ENCODE data around the gene CYP3A7. TPM values are rescaled to one million over a fixed set of nuclear protein-coding genes. Genes with fewer than 3 reads are reported as not detected.

Gene CYP3A7
- total and polyA plus RNA-seq, 9 of the 15 experiments (the other 6 are each of a cell fraction or from before 2014, with no cell fraction given) = 0.20 TPM; not detected in 8

GRCh38 chr7:99764478-99764877 is 29.5 kb upstream of the CYP3A7 start:
- Histone ChIP-seq H3K79me2 (ENCODE audit: control insufficient read depth, insufficient read depth, low read length) (no peaks in the 10 kb centered on the region), H3K4me2 (ENCODE audit: insufficient read depth, low read length) (no peak overlapping the region), H3K27ac (ENCODE audit: extremely low read depth, low read depth, low read length) (no peak overlapping the region), H3K9me3 (replicated peaks; ENCODE audit: control insufficient read depth, insufficient read depth, low read depth, low read length) (no peaks in the 10 kb centered on the region), H3K9ac (ENCODE audit: insufficient read depth in 1 of 2, low read depth in 2 of 2, low read length in 2 of 2) (no peak overlapping the region), H3K4me1 (replicated peaks in 1 of 2; ENCODE audit: control insufficient read depth in 2 of 2, insufficient read depth in 2 of 2, low read length in 2 of 2) (peaks cover 4 to 9% of the 10 kb centered on the region in 2 experiments; a peak in 3 of 5 replicates), H2AFZ (ENCODE audit: low read depth, low read length) (no peak overlapping the region), H3K9me1 (ENCODE audit: control insufficient read depth, insufficient read depth, low read length) (no peaks in the 10 kb centered on the region), H3K27me3 (ENCODE audit: control insufficient read depth in 2 of 2, insufficient read depth in 2 of 2, low read length in 2 of 2) (no peaks in the 10 kb centered on the region), H3K36me3 (ENCODE audit: control insufficient read depth, insufficient read depth, low read length) (no peaks in the 10 kb centered on the region), H3K4me3 (no peak overlapping the region), H4K20me1 (replicated peaks; ENCODE audit: control insufficient read depth, insufficient read depth, low read length) (no peaks in the 10 kb centered on the region)
- 31% methylated on average over 3 of the region's 3 CpGs for WGBS (ENCODE audit: insufficient coverage, low coverage, missing lambda C conversion rate)
- ATAC-seq = no peak
- TF ChIP-seq CXXC5 (CRISPR knock-in tag; IDR thresholded peaks at IDR 0.05) (no peak), BCL6 (CRISPR knock-in tag; IDR thresholded peaks at IDR 0.05) (no peak), RCOR1 (IDR thresholded peaks at IDR 0.05; ENCODE audit: borderline replicate concordance in 1 of 2, low read depth in 2 of 2, low read length in 2 of 2) (peak; percentile 26 to 64; a peak in 3 of 4 replicates), HDAC2 (IDR thresholded peaks at IDR 0.05) (0 out of 2 replicates have a peak, but pooled peaks have one; percentile 46), ATF1 (CRISPR knock-in tag; IDR thresholded peaks at IDR 0.05) (no peak), ATF1 (tag; IDR thresholded peaks at IDR 0.05) (no peak), GABPA (tag; conservative IDR thresholded peaks at IDR 0.05; ENCODE audit: low read depth) (no peak), U2AF1 (optimal IDR thresholded peaks at IDR 0.05; ENCODE audit: low read depth, low read length) (no peak), KDM1A (IDR thresholded peaks at IDR 0.05) (peak; percentile 90 to 94), HDAC1 (IDR thresholded peaks at IDR 0.05) (peak in 1 of 2 experiments; percentile 71; a peak in 2 of 4 replicates), RERE (CRISPR knock-in tag; IDR thresholded peaks at IDR 0.05; ENCODE audit: borderline replicate concordance) (no peak), CEBPZ (IDR thresholded peaks at IDR 0.05; ENCODE audit: borderline replicate concordance, low read depth, low read length) (no peak)
- intact Hi-C loops (cut with micrococcal nuclease) (no loop called here), in situ Hi-C loops (cut with MboI) (no loop called here)
- DNase-seq (ENCODE audit: extremely low read depth in 1 of 4, low spot score in 3 of 4) = no peak
- FAIRE-seq = no peak
- POLR2A ChIA-PET = interaction anchor here (0.8 kb wide), 1 partner anchor 15 kb away, joined by 3 read pairs; no protein-coding TSS in a partner anchor
- CTCF ChIA-PET (ENCODE audit: low intra/inter-chr PET ratio) = no interaction called here
- BruUV-seq (replicated peaks) = no TSS peak
